H9 (cell line): Measurements from ENCODE around the gene TSC22D1. TPM values are rescaled to one million over a fixed set of nuclear protein-coding genes. Genes with fewer than 3 reads are reported as not detected.

ENCODE experiments used
- DNase-seq: peaks from one replicate; pipeline ENCODE4 v3.0.0-alpha.2; 2017
- H2AFZ ChIP-seq: one replicate; pipeline ENCODE4 v1.6.1; 2013; ENCODE audit warnings: mild to moderate bottlenecking, low read length, control low read depth, moderate library complexity
- H2AK5ac ChIP-seq: 2 replicates; pipeline ENCODE4 v1.6.1; 2013; ENCODE audit warnings: low read length, control low read depth, mixed read lengths; ENCODE audit not compliant: insufficient read length
- H2BK120ac ChIP-seq: one replicate; pipeline ENCODE4 v1.6.1; 2013; ENCODE audit warnings: low read depth, mild to moderate bottlenecking, low read length, control low read depth, inconsistent platforms; ENCODE audit not compliant: poor library complexity, severe bottlenecking
- H2BK12ac ChIP-seq: 2 replicates; pipeline ENCODE4 v1.6.1; 2013; ENCODE audit warnings: low read length, control low read depth, mixed read lengths, low read depth; ENCODE audit not compliant: insufficient read length
- H2BK15ac ChIP-seq: 2 replicates; pipeline ENCODE4 v1.6.1; 2013; ENCODE audit warnings: low read depth, low read length, control low read depth
- H2BK20ac ChIP-seq: one replicate; pipeline ENCODE4 v1.6.1; 2013; ENCODE audit warnings: low read depth, mild to moderate bottlenecking, low read length, control low read depth, inconsistent platforms; ENCODE audit not compliant: poor library complexity, severe bottlenecking
- H2BK5ac ChIP-seq: 2 replicates; pipeline ENCODE4 v1.6.1; 2013; ENCODE audit warnings: low read length, control low read depth, mixed read lengths; ENCODE audit not compliant: insufficient read length
- H3K14ac ChIP-seq: 2 replicates; pipeline ENCODE4 v1.6.1; 2013; ENCODE audit warnings: low read length, control low read depth; ENCODE audit not compliant: insufficient read depth
- H3K18ac ChIP-seq: 2 replicates; pipeline ENCODE4 v1.6.1; 2013; ENCODE audit warnings: low read depth, mild to moderate bottlenecking, mixed read lengths, low read length, control low read depth; ENCODE audit not compliant: insufficient read length
- H3K23ac ChIP-seq: 2 replicates; pipeline ENCODE4 v1.6.1; 2013; ENCODE audit warnings: low read length, control low read depth, mixed read lengths, low read depth; ENCODE audit not compliant: insufficient read length
- H3K23me2 ChIP-seq: 2 replicates; pipeline ENCODE4 v1.6.1; 2013; ENCODE audit warnings: low read depth, mild to moderate bottlenecking, mixed read lengths, low read length, control low read depth; ENCODE audit not compliant: insufficient read length, poor library complexity, severe bottlenecking
- H3K27ac ChIP-seq: 2 replicates; pipeline ENCODE4 v1.5.1; 2013; ENCODE audit warnings: low read length, control low read depth, mixed read lengths, low read depth; ENCODE audit not compliant: insufficient read length
- H3K27me3 ChIP-seq: 2 replicates; pipeline ENCODE4 v1.6.1; 2013; ENCODE audit warnings: low read length, control low read depth, inconsistent platforms; ENCODE audit not compliant: insufficient read depth
- H3K4ac ChIP-seq: 2 replicates; pipeline ENCODE4 v1.6.1; 2013; ENCODE audit warnings: low read depth, mild to moderate bottlenecking, control low read depth, inconsistent platforms, low read length, moderate library complexity
- H3K4me1 ChIP-seq: 2 replicates; pipeline ENCODE4 v1.6.1; 2013; ENCODE audit warnings: low read length, control low read depth, inconsistent platforms; ENCODE audit not compliant: insufficient read depth
- H3K4me2 ChIP-seq: 2 replicates; pipeline ENCODE4 v1.6.1; 2013; ENCODE audit warnings: low read length, control low read depth, mixed read lengths; ENCODE audit not compliant: insufficient read length, insufficient read depth
- H3K56ac ChIP-seq: 2 replicates; pipeline ENCODE4 v1.6.1; 2013; ENCODE audit warnings: low read depth, mild to moderate bottlenecking, mixed read lengths, low read length, control low read depth; ENCODE audit not compliant: insufficient read length
- H3K79me1 ChIP-seq: 2 replicates; pipeline ENCODE4 v1.6.1; 2013; ENCODE audit warnings: low read depth, mild to moderate bottlenecking, moderate library complexity, low read length, control low read depth, inconsistent platforms; ENCODE audit not compliant: insufficient read depth, poor library complexity, severe bottlenecking
- H3K79me2 ChIP-seq: 2 replicates; pipeline ENCODE4 v1.6.1; 2013; ENCODE audit warnings: low read length, control low read depth, inconsistent platforms; ENCODE audit not compliant: insufficient read depth
- H3K9ac ChIP-seq: 2 replicates; pipeline ENCODE4 v1.6.1; 2013; ENCODE audit warnings: low read length, control low read depth, mixed read lengths; ENCODE audit not compliant: insufficient read length; ENCODE audit errors: extremely low read depth
- H3K9me3 ChIP-seq: one replicate; pipeline ENCODE4 v1.6.1; 2013; ENCODE audit warnings: low read depth, low read length, inconsistent platforms; ENCODE audit not compliant: control insufficient read depth
- H3T11ph ChIP-seq: one replicate; pipeline ENCODE4 v1.6.1; 2013; ENCODE audit warnings: mild to moderate bottlenecking, low read length, control low read depth, inconsistent platforms
- H4K20me1 ChIP-seq: one replicate; pipeline ENCODE4 v1.6.1; 2013; ENCODE audit not compliant: control insufficient read depth, insufficient read length, insufficient read depth
- H4K5ac ChIP-seq: 2 replicates; pipeline ENCODE4 v1.6.1; 2013; ENCODE audit warnings: low read depth, mild to moderate bottlenecking, mixed read lengths, low read length, control low read depth; ENCODE audit not compliant: insufficient read length
- H4K8ac ChIP-seq: replicated peaks from 2 replicates; pipeline ENCODE4 v1.6.1; 2013; ENCODE audit warnings: low read length, control low read depth, mixed read lengths, low read depth; ENCODE audit not compliant: insufficient read length
- H4K91ac ChIP-seq: 2 replicates; pipeline ENCODE4 v1.6.1; 2013; ENCODE audit warnings: low read depth, mild to moderate bottlenecking, moderate library complexity, mixed read lengths, low read length, control low read depth; ENCODE audit not compliant: insufficient read length
- H3K27ac Mint-ChIP-seq, 3 experiments: 2 replicates in 2 of 3; 3 replicates in 1 of 3; pipeline ENCODE4 v1.8.0; 2020 to 2021; ENCODE audit warnings: mixed read lengths in 3 of 3, mild to moderate bottlenecking in 1 of 3, moderate library complexity in 1 of 3
- H3K27me3 Mint-ChIP-seq: 2 replicates; pipeline ENCODE4 v1.8.0; 2021; ENCODE audit warnings: low read depth, mild to moderate bottlenecking, moderate library complexity, mixed read lengths
- H3K36me3 Mint-ChIP-seq, 3 experiments: 2 replicates in 2 of 3; 3 replicates in 1 of 3; pipeline ENCODE4 v1.8.0; 2020 to 2021; ENCODE audit warnings: low read depth in 3 of 3, mixed read lengths in 3 of 3; ENCODE audit not compliant: insufficient read depth in 1 of 3
- H3K4me1 Mint-ChIP-seq, 2 experiments: 2 replicates each; pipeline ENCODE4 v1.8.0; 2020; ENCODE audit warnings: mixed read lengths in 2 of 2
- H3K4me3 Mint-ChIP-seq, 2 experiments: 2 replicates in 1 of 2; 3 replicates in 1 of 2; pipeline ENCODE4 v1.8.0; 2020 to 2021; ENCODE audit warnings: mild to moderate bottlenecking in 2 of 2, mixed read lengths in 2 of 2, moderate library complexity in 1 of 2
- H3K9me3 Mint-ChIP-seq, 2 experiments: 2 replicates in 1 of 2; 3 replicates in 1 of 2; pipeline ENCODE4 v1.8.0; 2020; ENCODE audit warnings: mild to moderate bottlenecking in 2 of 2, mixed read lengths in 2 of 2, moderate library complexity in 1 of 2
- CTCF ChIP-seq: fragments of 200-600 bp; sonication (generic); conservative IDR thresholded peaks from 3 replicates; pipeline ENCODE4 v1.8.0; 2021; ENCODE audit warnings: antibody characterized with exemption, mild to moderate bottlenecking
- WGBS: extraction: QIAGEN DNeasy Blood & Tissue Kit; methylation state at CpG from one replicate; pipeline ENCODE4 v1.1.7; 2013; ENCODE audit warnings: missing lambda C conversion rate, low lambda C conversion rate, mixed read lengths; ENCODE audit not compliant: insufficient read length; ENCODE audit errors: extremely low coverage; 5-methylcytosine and 5-hydroxymethylcytosine counted together
- total RNA-seq: library from RNA; stranded (reverse); gene quantifications from 2 replicates; pipeline ENCODE4 v1.2.1, GENCODE V29; 2021

Gene TSC22D1
- total RNA-seq, 1 experiment from 2014 or later = 76.7 TPM

- no peaks in the 10 kb centered on the region for H3K27me3 ChIP-seq
- H2AFZ ChIP-seq = no peak overlapping the region
- Mint-ChIP-seq H3K4me1 (peaks cover 68 to 72% of the 10 kb centered on the region in 2 experiments), H3K36me3 (no peaks in the 10 kb centered on the region), H3K4me3 (peak overlapping the region; percentile 21 to 56), H3K9me3 (no peaks in the 10 kb centered on the region; a peak in 1 of 5 replicates), H3K27me3 (peaks cover 4% of the 10 kb centered on the region), H3K27ac (peak overlapping the region in 2 of 3 experiments; percentile 36 to 81; a peak in 6 of 7 replicates)
- no peak for TF ChIP-seq CTCF
- H2AK5ac ChIP-seq = no peak overlapping the region
- H3K9ac ChIP-seq = no peak overlapping the region
- peak; percentile 50 for DNase-seq
- WGBS = no CpG with 5 or more reads among the region's 15 CpGs
- no peak overlapping the region for H2BK120ac ChIP-seq
- no peak overlapping the region for H4K5ac ChIP-seq
- H3K27ac ChIP-seq = no peak overlapping the region
- peak overlapping the region; percentile 58 for H3K18ac ChIP-seq
- no peak overlapping the region for H4K8ac ChIP-seq
- H2BK12ac ChIP-seq = no peak overlapping the region
- no peaks in the 10 kb centered on the region for H3K79me2 ChIP-seq
- no peaks in the 10 kb centered on the region for H3K9me3 ChIP-seq
- H3K14ac ChIP-seq = peak overlapping the region; percentile 49; the same call in 1 of the 2 replicates
- no peak overlapping the region for H2BK15ac ChIP-seq
- no peak overlapping the region for H2BK5ac ChIP-seq
- no peak overlapping the region for H2BK20ac ChIP-seq
- no peaks in the 10 kb centered on the region for H3K79me1 ChIP-seq
- peaks cover 17% of the 10 kb centered on the region for H3K4me1 ChIP-seq
- H3T11ph ChIP-seq = no peak overlapping the region
- no peaks in the 10 kb centered on the region for H4K20me1 ChIP-seq
- H3K56ac ChIP-seq = no peak overlapping the region
- H3K4me2 ChIP-seq = peak overlapping the region; percentile 67
- H3K23me2 ChIP-seq = peaks cover 6% of the 10 kb centered on the region
- H4K91ac ChIP-seq = no peak overlapping the region
- H3K23ac ChIP-seq = no peak overlapping the region
- H3K4ac ChIP-seq = no peak overlapping the region; the same call in 1 of the 2 replicates
Observed at GRCh38 chr13:44404261-44405132, 171.6 kb downstream of the TSC22D1 start.
